Sciatic nerve (tissue), 2 donors: ENCODE measurements around the gene ZPBP2. TPM values are rescaled to one million over a fixed set of nuclear protein-coding genes. Genes with fewer than 3 reads are reported as not detected.
"Not testable (repeated sequence)": the region's sequence is repeated elsewhere in the genome, so short reads cannot be mapped to it uniquely, and the experiment has no call there.

Experiments
- ATAC-seq: fragments of 200-7000 bp; cut with Tn5 transposase; one replicate; pipeline ENCODE4 v1.9.1; 2020; ENCODE audit warnings: mild to moderate bottlenecking, moderate library complexity
- DNase-seq: peaks from one replicate; pipeline ENCODE4 v3.0.0-alpha.2; 2020; ENCODE audit warnings: low spot score
- intact Hi-C: fragments of 100-400 bp; cut with DNase I; formaldehyde crosslinking; loops from one replicate; pipeline ENCODE4 v1.14.2; 2022
- total RNA-seq: library from RNA; stranded (reverse); fragmentation: NEBNext Ultra II Directional; extraction: Animal tissue kit (Norgen Biotek cat#: 25700); gene quantifications from one replicate; pipeline ENCODE4 v1.2.1, GENCODE V29; 2021
- donor health status: DM: no; HTN: no; CAD: no.
- donor health status: DM: no; HTN: no; CAD: no.

Gene ZPBP2
- total RNA-seq, 1 donor from 2014 or later: not detected

DNA sequence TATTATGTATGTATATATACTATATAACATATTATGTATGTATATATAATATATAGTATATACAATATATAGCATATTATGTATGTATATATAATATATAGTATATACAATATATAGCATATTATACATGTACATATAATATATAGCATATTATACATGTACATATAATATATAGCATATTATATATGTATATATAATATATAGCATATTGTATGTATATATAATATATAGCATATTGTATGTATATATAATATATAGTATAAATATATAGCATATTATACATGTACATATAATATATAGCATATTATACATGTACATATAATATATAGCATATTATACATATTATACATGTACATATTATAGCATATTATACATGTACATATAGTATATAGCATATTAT is 17.8 kb upstream of the ZPBP2 start:
- DNase-seq, intact Hi-C loops, ATAC-seq: not testable (repeated sequence)

- no peak for ATAC-seq
- intact Hi-C loops: no loop called here
- DNase-seq: no peak
These were observed 15.8 kb upstream of the ZPBP2 start for GRCh38 chr17:39852239-39852638.

DNA sequence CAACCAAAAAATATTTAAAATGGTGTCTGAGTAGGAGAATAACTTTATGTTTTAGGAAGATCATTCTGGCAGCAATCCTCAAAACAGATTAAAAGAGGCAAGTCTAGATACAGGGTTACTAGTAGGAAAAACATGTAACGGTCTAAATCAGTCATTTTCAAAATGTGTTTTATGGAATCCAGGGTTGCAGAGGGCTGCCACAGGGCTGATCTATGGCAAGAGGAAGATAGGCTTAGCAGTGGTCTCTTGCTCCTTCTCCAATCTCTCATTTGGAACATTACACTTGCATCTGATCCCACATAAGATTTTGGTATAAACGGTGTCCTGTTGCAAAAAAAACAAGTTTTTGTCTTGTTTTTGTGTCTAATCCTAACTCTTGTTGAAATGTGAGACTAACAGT is 13.1 kb upstream of the ZPBP2 start:
- intact Hi-C loops: no loop called here
- no peak for ATAC-seq

GRCh38 chr17:39855911-39856649 is 11.9 kb upstream of the ZPBP2 start:
- intact Hi-C loops, DNase-seq, ATAC-seq: not testable (repeated sequence)

More for the DNA sequence above, 13.1 kb upstream of the ZPBP2 start:
- DNase-seq: no peak

GRCh38 chr17:39861235-39861634 is 6.8 kb upstream of the ZPBP2 start:
- DNase-seq (no peak), ATAC-seq (no peak)
- intact Hi-C loops: no loop called here

- intact Hi-C loops: no loop called here
- DNase-seq: no peak
- ATAC-seq: no peak
These were observed 4.6 kb upstream of the ZPBP2 start for GRCh38 chr17:39863244-39863917.

DNA sequence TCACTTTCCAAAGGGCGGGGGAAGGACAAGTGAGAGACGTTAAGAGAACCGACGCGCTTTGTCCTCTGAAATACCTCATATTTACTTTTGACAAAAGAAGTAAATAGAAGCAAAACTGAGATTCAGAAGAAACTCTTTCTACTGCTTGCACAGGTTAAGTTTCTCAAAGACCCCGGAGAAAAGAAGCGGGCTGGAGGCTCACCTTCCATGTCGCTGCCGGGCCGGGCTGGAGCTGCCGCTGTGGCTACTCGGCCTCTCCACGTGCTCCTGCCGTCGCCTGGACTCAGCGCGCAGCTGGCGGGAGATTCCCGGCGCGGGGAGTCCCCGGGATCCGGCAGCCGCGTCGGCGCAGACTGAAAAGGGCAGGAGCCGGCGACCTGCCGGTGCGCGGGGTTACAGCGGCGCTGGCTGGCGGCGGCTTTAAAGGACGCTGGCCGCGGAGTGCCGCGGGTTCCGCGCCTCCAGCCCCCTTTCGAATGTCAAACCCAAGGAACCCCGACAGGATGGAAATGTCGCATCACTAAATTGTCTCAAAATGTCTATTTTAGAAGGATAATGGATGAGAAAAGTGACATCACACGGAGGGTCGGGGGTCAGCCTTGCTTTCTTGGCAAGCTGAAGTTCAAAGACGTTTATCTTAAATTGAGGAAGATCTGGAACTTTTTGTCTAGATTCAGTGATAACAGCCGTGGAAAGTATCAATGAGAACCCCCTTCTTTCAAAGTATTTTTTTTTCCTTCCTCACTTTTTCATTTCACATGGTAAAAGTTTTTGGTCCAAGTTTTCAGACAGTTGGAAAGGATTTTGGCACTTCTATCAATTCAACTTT is 3.9 kb upstream of the ZPBP2 start, which contains the start of gene IKZF3:
Gene IKZF3 (minus strand): TSS at position 395 of the 829 bp plus-strand sequence. CDS start 186 bp downstream, at position 209.
- peak; percentile 63 for DNase-seq
- ATAC-seq: peak; percentile 56
- intact Hi-C loops: no loop called here

- intact Hi-C loops: no loop called here
- DNase-seq (no peak), ATAC-seq (no peak)
These were observed 1.8 kb upstream of the ZPBP2 start for GRCh38 chr17:39866013-39866730.

GRCh38 chr17:39867084-39867879 is 720 bp upstream of the ZPBP2 start:
- DNase-seq (no peak), ATAC-seq (no peak)
- intact Hi-C loops: no loop called here

GRCh38 chr17:39868554-39868942 is 546 bp downstream of the ZPBP2 start:
- ATAC-seq (no peak), DNase-seq (no peak)
- intact Hi-C loops: no loop called here

GRCh38 chr17:39870776-39871175 is 2.8 kb downstream of the ZPBP2 start:
- intact Hi-C loops: no loop called here
- no peak for ATAC-seq
- no peak for DNase-seq

DNA sequence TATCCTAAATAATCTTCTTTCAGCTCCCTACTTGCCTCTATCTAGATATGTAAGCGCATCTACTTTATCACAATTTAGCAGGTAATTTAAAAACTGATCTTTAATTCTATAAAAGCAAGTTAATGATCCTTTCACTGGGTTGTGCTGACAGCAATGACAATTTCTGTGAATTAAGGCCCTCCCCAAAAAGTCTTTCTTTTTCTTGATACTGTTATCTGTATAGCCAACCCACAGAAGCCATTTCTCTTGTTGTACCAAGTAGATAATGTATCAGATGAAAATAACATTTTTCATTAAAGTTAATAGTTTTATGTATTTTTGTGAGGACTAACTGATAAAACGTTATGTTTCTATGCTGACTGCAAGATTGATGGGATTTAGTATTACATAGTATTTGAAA is 3.8 kb downstream of the ZPBP2 start:
- intact Hi-C loops: no loop called here
- ATAC-seq: no peak
- DNase-seq: no peak

DNA sequence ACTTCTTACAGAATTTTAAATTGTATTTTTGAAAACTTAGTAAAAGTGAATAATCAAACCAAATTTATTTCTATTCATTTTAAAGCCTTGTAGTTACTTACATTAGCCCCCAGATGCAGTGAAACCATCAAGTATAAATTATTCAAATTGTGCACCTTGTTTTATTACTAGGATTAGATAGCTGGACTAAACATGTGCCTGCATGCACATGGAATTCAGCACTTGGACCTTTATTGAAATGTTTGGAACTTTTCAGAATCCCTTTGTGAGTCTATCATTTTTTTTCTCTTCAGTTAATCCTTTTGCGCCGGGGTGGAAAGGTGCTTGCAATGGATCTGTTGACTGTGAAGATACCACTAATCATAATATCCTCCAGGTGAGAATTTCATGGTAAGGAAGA is 4.7 kb downstream of the ZPBP2 start:
- DNase-seq (no peak), ATAC-seq (no peak)
- intact Hi-C loops: no loop called here

- intact Hi-C loops, ATAC-seq, DNase-seq: not testable (repeated sequence)
These were observed 18.1 kb downstream of the ZPBP2 start for GRCh38 chr17:39886102-39886501.

DNA sequence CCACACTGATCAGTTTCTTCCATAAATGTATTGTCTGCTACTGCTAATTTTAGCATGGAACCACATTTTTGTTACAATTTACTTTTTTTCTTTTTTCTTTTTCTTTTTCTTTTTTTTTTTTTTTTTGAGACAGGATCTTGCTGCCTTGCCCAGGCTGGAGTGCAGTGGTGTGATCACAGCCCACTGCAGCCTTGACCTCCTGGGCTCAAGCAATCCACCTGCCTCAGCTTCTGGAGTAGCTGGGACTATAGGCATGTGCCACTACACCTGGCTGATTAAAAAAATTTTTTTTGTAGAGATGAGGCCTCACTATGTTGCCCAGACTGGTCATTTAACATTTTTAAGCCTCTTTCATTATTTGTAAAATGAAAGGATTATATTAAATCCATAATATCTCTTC is 19.1 kb downstream of the ZPBP2 start:
- intact Hi-C loops: no loop called here
- no peak for ATAC-seq
- DNase-seq: no peak

GRCh38 chr17:39889200-39889599 is 21.2 kb downstream of the ZPBP2 start:
- DNase-seq (no peak), ATAC-seq (no peak)
- intact Hi-C loops: no loop called here

- intact Hi-C loops: no loop called here
- no peak for ATAC-seq
- no peak for DNase-seq
These were observed 26.8 kb downstream of the ZPBP2 start for GRCh38 chr17:39894681-39895376.

DNA sequence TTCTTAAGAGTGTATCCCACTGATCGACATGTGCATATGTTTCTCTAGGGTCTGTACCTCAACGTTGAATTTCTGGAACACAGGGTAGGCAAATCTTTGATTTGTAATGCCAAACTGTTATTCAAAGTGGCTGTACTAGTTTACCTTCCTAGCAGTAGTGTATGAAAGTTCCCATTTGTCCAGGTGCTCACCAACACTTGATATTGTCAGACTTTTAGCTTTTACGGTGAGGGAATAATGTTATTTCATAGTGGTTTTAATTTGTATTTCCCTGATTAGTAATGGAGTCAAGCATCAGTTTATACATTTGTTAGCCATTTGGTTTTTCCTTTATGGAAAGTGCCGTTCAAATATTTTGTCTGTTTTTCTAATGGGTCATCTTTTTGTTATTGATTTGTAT is 30.1 kb downstream of the ZPBP2 start:
- DNase-seq (no peak), ATAC-seq (no peak)
- intact Hi-C loops: no loop called here
